ENCODE results near the gene SASH3.

Gene SASH3

DNA sequence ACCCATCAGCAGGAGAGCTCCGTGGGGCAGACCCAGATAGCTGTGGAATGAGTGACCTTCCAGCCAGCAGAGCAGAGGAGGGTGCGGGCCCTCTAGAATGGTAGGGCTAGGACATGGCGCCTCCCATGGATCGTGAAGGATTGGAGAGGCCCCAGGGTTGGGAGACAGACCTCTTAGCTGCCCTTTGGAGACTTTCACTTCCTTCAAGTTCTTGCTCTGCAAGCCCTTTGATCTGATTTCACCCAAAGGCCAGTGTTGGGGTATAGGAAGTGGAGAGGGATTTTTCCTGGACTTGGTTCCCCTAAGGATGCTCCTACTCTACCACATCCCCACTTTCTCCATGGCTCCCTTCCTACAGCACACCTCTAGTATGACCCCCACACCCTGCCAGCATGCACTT lies 3.0 kb downstream of the SASH3 start:
- no peaks in the 10 kb centered on the region for H3K4me1 ChIP-seq (ENCODE audit: insufficient read depth, poor library complexity, severe bottlenecking)
- TF ChIP-seq, protein P1, sequence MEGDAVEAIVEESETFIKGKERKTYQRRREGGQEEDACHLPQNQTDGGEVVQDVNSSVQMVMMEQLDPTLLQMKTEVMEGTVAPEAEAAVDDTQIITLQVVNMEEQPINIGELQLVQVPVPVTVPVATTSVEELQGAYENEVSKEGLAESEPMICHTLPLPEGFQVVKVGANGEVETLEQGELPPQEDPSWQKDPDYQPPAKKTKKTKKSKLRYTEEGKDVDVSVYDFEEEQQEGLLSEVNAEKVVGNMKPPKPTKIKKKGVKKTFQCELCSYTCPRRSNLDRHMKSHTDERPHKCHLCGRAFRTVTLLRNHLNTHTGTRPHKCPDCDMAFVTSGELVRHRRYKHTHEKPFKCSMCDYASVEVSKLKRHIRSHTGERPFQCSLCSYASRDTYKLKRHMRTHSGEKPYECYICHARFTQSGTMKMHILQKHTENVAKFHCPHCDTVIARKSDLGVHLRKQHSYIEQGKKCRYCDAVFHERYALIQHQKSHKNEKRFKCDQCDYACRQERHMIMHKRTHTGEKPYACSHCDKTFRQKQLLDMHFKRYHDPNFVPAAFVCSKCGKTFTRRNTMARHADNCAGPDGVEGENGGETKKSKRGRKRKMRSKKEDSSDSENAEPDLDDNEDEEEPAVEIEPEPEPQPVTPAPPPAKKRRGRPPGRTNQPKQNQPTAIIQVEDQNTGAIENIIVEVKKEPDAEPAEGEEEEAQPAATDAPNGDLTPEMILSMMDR (IDR thresholded peaks at IDR 0.05; ENCODE audit: poor library complexity, severe bottlenecking): no peak
- H3K27me3 ChIP-seq (ENCODE audit: insufficient read depth, poor library complexity, severe bottlenecking): no peaks in the 10 kb centered on the region

DNA sequence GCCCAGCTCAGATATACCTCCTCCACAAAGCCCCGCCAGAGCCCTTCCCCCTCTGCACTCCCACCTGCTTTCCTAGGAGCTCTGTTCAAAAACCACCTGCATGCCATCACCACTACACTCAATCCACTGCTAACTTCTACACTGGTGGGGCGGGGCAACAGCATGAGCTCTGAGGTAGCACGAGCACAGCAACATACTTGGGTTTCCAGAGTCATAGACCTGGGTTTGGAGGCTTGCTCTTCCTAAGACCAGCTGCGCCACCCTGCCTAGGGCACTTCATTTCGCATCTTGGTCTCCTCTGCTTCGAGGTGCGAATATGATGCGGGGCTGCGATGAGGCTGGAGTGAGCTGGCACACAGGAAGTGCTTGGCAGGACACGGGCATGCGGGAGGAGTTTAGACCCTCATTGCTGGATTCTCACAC lies 3.6 kb downstream of the SASH3 start:
- TF ChIP-seq, protein P1 (IDR thresholded peaks at IDR 0.05; ENCODE audit: poor library complexity, severe bottlenecking): no peak
- Histone ChIP-seq H3K9me3 (ENCODE audit: severe bottlenecking) (no peaks in the 10 kb centered on the region), H3K27me3 (ENCODE audit: insufficient read depth, poor library complexity, severe bottlenecking) (no peaks in the 10 kb centered on the region), H3K27ac (ENCODE audit: poor library complexity, severe bottlenecking) (no peak overlapping the region), H3K4me1 (ENCODE audit: insufficient read depth, poor library complexity, severe bottlenecking) (no peaks in the 10 kb centered on the region), H3K4me3 (ENCODE audit: severe bottlenecking) (no peak overlapping the region), H3K36me3 (ENCODE audit: low read depth) (no peaks in the 10 kb centered on the region)
- ATAC-seq (ENCODE audit: low read depth): no peak
- no peak for DNase-seq (ENCODE audit: low spot score)

More for the DNA sequence above, 3.0 kb downstream of the SASH3 start:
- Histone ChIP-seq H3K4me3 (ENCODE audit: severe bottlenecking) (no peak overlapping the region), H3K36me3 (ENCODE audit: low read depth) (no peaks in the 10 kb centered on the region), H3K27ac (ENCODE audit: poor library complexity, severe bottlenecking) (no peak overlapping the region), H3K9me3 (ENCODE audit: severe bottlenecking) (no peaks in the 10 kb centered on the region)
- DNase-seq (ENCODE audit: low spot score) (no peak), ATAC-seq (ENCODE audit: low read depth) (no peak)

GRCh38 chrX:129784371-129784770 lies 4.6 kb downstream of the SASH3 start:
- H3K4me3 ChIP-seq (ENCODE audit: severe bottlenecking): no peak overlapping the region
- no peaks in the 10 kb centered on the region for H3K36me3 ChIP-seq (ENCODE audit: low read depth)

GRCh38 chrX:129785160-129785947 lies 5.6 kb downstream of the SASH3 start:
- ATAC-seq (ENCODE audit: low read depth) (no peak), DNase-seq (ENCODE audit: low spot score) (no peak)
- no peak overlapping the region for H3K27ac ChIP-seq (ENCODE audit: poor library complexity, severe bottlenecking)
- H3K27me3 ChIP-seq (ENCODE audit: insufficient read depth, poor library complexity, severe bottlenecking): no peaks in the 10 kb centered on the region
- no peak overlapping the region for H3K4me3 ChIP-seq (ENCODE audit: severe bottlenecking)
- TF ChIP-seq, protein P1 (IDR thresholded peaks at IDR 0.05; ENCODE audit: poor library complexity, severe bottlenecking): no peak
- H3K4me1 ChIP-seq (ENCODE audit: insufficient read depth, poor library complexity, severe bottlenecking): no peaks in the 10 kb centered on the region
- H3K36me3 ChIP-seq (ENCODE audit: low read depth): no peaks in the 10 kb centered on the region
- no peaks in the 10 kb centered on the region for H3K9me3 ChIP-seq (ENCODE audit: severe bottlenecking)

More at GRCh38 chrX:129784371-129784770, 4.6 kb downstream of the SASH3 start:
- TF ChIP-seq, protein P1 (IDR thresholded peaks at IDR 0.05; ENCODE audit: poor library complexity, severe bottlenecking): no peak
- Histone ChIP-seq H3K27me3 (ENCODE audit: insufficient read depth, poor library complexity, severe bottlenecking) (no peaks in the 10 kb centered on the region), H3K9me3 (ENCODE audit: severe bottlenecking) (no peaks in the 10 kb centered on the region), H3K4me1 (ENCODE audit: insufficient read depth, poor library complexity, severe bottlenecking) (no peaks in the 10 kb centered on the region), H3K27ac (ENCODE audit: poor library complexity, severe bottlenecking) (no peak overlapping the region)
- DNase-seq (ENCODE audit: low spot score) (no peak), ATAC-seq (ENCODE audit: low read depth) (no peak)

DNA sequence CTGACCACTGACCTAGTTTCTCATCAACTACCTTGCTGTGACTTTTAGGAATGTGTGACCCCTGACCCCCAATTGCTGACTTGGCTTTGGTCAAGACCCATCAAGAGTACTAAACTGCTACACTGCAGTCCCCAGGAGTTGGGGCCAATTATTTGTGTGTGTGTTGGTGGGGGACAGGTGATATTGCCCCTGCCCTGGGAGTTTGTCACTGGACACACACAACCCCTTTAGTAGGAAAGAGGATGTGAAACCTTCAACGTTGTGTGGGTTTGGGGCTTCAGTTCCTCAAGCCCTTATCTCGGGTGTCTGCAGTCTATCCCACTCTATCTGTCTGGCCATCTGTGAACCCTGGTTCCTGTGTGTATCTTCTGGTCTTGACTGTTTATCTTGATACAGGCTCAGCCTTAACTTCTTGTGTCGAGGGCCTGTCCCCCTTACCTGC lies 6.5 kb downstream of the SASH3 start:
- H3K27me3 ChIP-seq (ENCODE audit: insufficient read depth, poor library complexity, severe bottlenecking): no peaks in the 10 kb centered on the region
- TF ChIP-seq, protein P1 (IDR thresholded peaks at IDR 0.05; ENCODE audit: poor library complexity, severe bottlenecking): no peak
- no peaks in the 10 kb centered on the region for H3K4me1 ChIP-seq (ENCODE audit: insufficient read depth, poor library complexity, severe bottlenecking)
- no peaks in the 10 kb centered on the region for H3K36me3 ChIP-seq (ENCODE audit: low read depth)
- H3K27ac ChIP-seq (ENCODE audit: poor library complexity, severe bottlenecking): no peak overlapping the region
- DNase-seq (ENCODE audit: low spot score) (no peak), ATAC-seq (ENCODE audit: low read depth) (no peak)
- H3K4me3 ChIP-seq (ENCODE audit: severe bottlenecking): no peak overlapping the region
- H3K9me3 ChIP-seq (ENCODE audit: severe bottlenecking): no peaks in the 10 kb centered on the region

All from RWPE2 (cell line).